CD4-positive, alpha-beta T cell (primary cell): ENCODE data around the gene WAS. TPM values are rescaled to one million over a fixed set of nuclear protein-coding genes. Genes with fewer than 3 reads are reported as not detected.
A peak's percentile ranks its signal among the peaks of the same experiment; 100 is the strongest.

Experiments used
- ATAC-seq: fragments of 200-7000 bp; cut with Tn5 transposase; one replicate; pipeline ENCODE4 v1.10.0; 2022; ENCODE audit warnings: mild to moderate bottlenecking; ENCODE audit not compliant: poor library complexity
- CTCF ChIA-PET: fragments of 350-600 bp; sonication (Branson Sonifier 250); formaldehyde crosslinking; loops from one replicate; lab custom pipeline; 2021; ENCODE audit warnings: antibody characterized with exemption, inconsistent platforms; lab: Charles Lee
- POLR2A ChIA-PET: fragments of 350-600 bp; sonication (Branson Sonifier 250); formaldehyde crosslinking; loops from one replicate; lab custom pipeline; 2021; ENCODE audit warnings: antibody characterized with exemption, inconsistent platforms; lab: Charles Lee
- DNase-seq, 14 experiments: peaks; one replicate each; pipeline ENCODE4 v3.0.0-alpha.2; 2013 to 2020; ENCODE audit warnings: mixed read lengths in 2 of 14
- H3K27ac ChIP-seq, 2 donors: one replicate each; pipeline versions ENCODE4 v1.5.1 to v1.7.0; 2013; ENCODE audit warnings: low read length in 2 of 2, low read depth in 1 of 2, mild to moderate bottlenecking in 1 of 2
- H3K27me3 ChIP-seq, 2 experiments: 1 replicate in 1 of 2; 2 replicates in 1 of 2; pipeline versions ENCODE4 v1.6.1 to v1.7.0; 2013; ENCODE audit warnings: low read length in 2 of 2, control low read depth in 1 of 2, mild to moderate bottlenecking in 1 of 2, moderate library complexity in 1 of 2; ENCODE audit not compliant: insufficient read depth in 2 of 2, control insufficient read depth in 1 of 2
- H3K36me3 ChIP-seq: one replicate; pipeline ENCODE4 v1.6.1; 2013; ENCODE audit warnings: low read length, control low read depth; ENCODE audit not compliant: insufficient read depth
- H3K4me1 ChIP-seq: one replicate; pipeline ENCODE4 v1.6.1; 2013; ENCODE audit warnings: low read length, control low read depth; ENCODE audit not compliant: insufficient read depth
- H3K4me3 ChIP-seq: one replicate; pipeline ENCODE4 v1.5.1; 2013; ENCODE audit warnings: mild to moderate bottlenecking, low read length, moderate library complexity
- H3K9me3 ChIP-seq, 2 experiments: 1 replicate in 1 of 2; 2 replicates in 1 of 2; pipeline versions ENCODE4 v1.6.1 to v1.7.0; 2013; ENCODE audit warnings: low read length in 2 of 2, mild to moderate bottlenecking in 2 of 2, control low read depth in 1 of 2, moderate library complexity in 1 of 2; ENCODE audit not compliant: control insufficient read depth in 1 of 2, insufficient read depth in 1 of 2
- H3K27ac Mint-ChIP-seq: one replicate; pipeline ENCODE4 v1.8.0; 2020; ENCODE audit warnings: mixed read lengths
- H3K27me3 Mint-ChIP-seq: one replicate; pipeline ENCODE4 v1.8.0; 2021; ENCODE audit warnings: mixed read lengths
- H3K36me3 Mint-ChIP-seq: one replicate; pipeline ENCODE4 v1.8.0; 2021; ENCODE audit warnings: low read depth, mixed read lengths
- H3K4me1 Mint-ChIP-seq: one replicate; pipeline ENCODE4 v1.8.0; 2021; ENCODE audit warnings: low read depth, mixed read lengths
- H3K4me3 Mint-ChIP-seq: one replicate; pipeline ENCODE4 v1.8.0; 2020; ENCODE audit warnings: mild to moderate bottlenecking, mixed read lengths
- H3K9me3 Mint-ChIP-seq: one replicate; pipeline ENCODE4 v1.8.0; 2020; ENCODE audit warnings: mixed read lengths
- intact Hi-C, 2 experiments: fragments of 100-400 bp; cut with DNase I in 1 of 2; cut with micrococcal nuclease in 1 of 2; formaldehyde crosslinking; loops; one replicate each; pipeline versions ENCODE4 v1.15.1 to v1.9.0; 2023 to 2025; cut with DNase I, micrococcal nuclease
- total RNA-seq, 174 experiments: library from RNA in 2 of 174; stranded (reverse) in 2 of 174; gene quantifications; one replicate each; pipeline ENCODE4 v1.2.3 and lab custom pipeline; 2021 to 2026
- TF ChIP-seq, protein P1 (sequence below): fragments of 200-600 bp; IDR thresholded peaks from one replicate; pipeline ENCODE4 v1.8.0; 2022; ENCODE audit warnings: antibody characterized with exemption, mild to moderate bottlenecking

WAS gene
- total RNA-seq, 2 experiments from 2014 or later: 63.7 to 67.4 TPM

GRCh38 chrX:48696301-48696908 lies 12.8 kb downstream of the WAS start, which contains the start of gene SUV39H1:
SUV39H1 (plus strand) TSS chrX:48696734; CDS start chrX:48696785, 51 bp downstream.
- no peaks in the 10 kb centered on the region for H3K27me3 ChIP-seq
- Mint-ChIP-seq H3K4me3 (peak within 1 kb of the TSS; percentile 98), H3K36me3 (peaks cover 35% of the 10 kb centered on the region), H3K4me1 (peaks cover 24% of the 10 kb centered on the region), H3K27ac (peak within 1 kb of the TSS; percentile 98), H3K27me3 (no peaks in the 10 kb centered on the region), H3K9me3 (no peaks in the 10 kb centered on the region)
- H3K4me1 ChIP-seq: peaks cover 16% of the 10 kb centered on the region
- DNase-seq (peak; percentile 66 to 95 (median 80)), ATAC-seq (peak; percentile 93)
- ChIA-PET CTCF (interaction anchor here (1.6 kb wide), 1 partner anchor 241 kb away, joined by 3 read pairs; no protein-coding TSS in a partner anchor), POLR2A (interaction anchor here (0.8 to 3.6 kb wide), 13 partner anchors 13 to 1164 kb away, joined by 3 to 46 read pairs (median 4); partner anchors contain the start of genes HDAC6, PQBP1, RBM3 and TIMM17B)
- intact Hi-C loops: loop anchor here (1.0 to 5.0 kb wide), 4 partner anchors 14 to 106 kb away; partner anchors contain the start of genes HDAC6 (in 1 of the 2) and WAS (in 1 of the 2)
- peak within 1 kb of the TSS; percentile 72 to 75 for H3K27ac ChIP-seq
- no peaks in the 10 kb centered on the region for H3K9me3 ChIP-seq
- peak within 1 kb of the TSS; percentile 65 for H3K4me3 ChIP-seq
- H3K36me3 ChIP-seq: peaks cover 26% of the 10 kb centered on the region
- TF ChIP-seq, protein P1, sequence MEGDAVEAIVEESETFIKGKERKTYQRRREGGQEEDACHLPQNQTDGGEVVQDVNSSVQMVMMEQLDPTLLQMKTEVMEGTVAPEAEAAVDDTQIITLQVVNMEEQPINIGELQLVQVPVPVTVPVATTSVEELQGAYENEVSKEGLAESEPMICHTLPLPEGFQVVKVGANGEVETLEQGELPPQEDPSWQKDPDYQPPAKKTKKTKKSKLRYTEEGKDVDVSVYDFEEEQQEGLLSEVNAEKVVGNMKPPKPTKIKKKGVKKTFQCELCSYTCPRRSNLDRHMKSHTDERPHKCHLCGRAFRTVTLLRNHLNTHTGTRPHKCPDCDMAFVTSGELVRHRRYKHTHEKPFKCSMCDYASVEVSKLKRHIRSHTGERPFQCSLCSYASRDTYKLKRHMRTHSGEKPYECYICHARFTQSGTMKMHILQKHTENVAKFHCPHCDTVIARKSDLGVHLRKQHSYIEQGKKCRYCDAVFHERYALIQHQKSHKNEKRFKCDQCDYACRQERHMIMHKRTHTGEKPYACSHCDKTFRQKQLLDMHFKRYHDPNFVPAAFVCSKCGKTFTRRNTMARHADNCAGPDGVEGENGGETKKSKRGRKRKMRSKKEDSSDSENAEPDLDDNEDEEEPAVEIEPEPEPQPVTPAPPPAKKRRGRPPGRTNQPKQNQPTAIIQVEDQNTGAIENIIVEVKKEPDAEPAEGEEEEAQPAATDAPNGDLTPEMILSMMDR: no peak

GRCh38 chrX:48696909-48697727 lies 13.5 kb downstream of the WAS start:
- intact Hi-C loops: loop anchor here (1.0 to 5.0 kb wide), 4 partner anchors 14 to 105 kb away; partner anchors contain the start of genes HDAC6 (in 1 of the 2) and WAS (in 1 of the 2)
- DNase-seq: peak in 1 of 14 experiments; percentile 50
- peaks cover 24% of the 10 kb centered on the region for H3K4me1 Mint-ChIP-seq
- Histone ChIP-seq H3K4me1 (peaks cover 18% of the 10 kb centered on the region), H3K27ac (peak overlapping the region in 1 of 2 donors; percentile 35), H3K36me3 (peaks cover 34% of the 10 kb centered on the region), H3K9me3 (no peaks in the 10 kb centered on the region), H3K27me3 (no peaks in the 10 kb centered on the region), H3K4me3 (peak overlapping the region; percentile 54)
- peaks cover 40% of the 10 kb centered on the region for H3K36me3 Mint-ChIP-seq
- H3K27ac Mint-ChIP-seq: peak overlapping the region; percentile 98
- peak overlapping the region; percentile 75 for H3K4me3 Mint-ChIP-seq
- POLR2A ChIA-PET: interaction anchor here (0.6 to 3.6 kb wide), 13 partner anchors 14 to 1163 kb away, joined by 3 to 46 read pairs (median 4); partner anchors contain the start of genes HDAC6, PQBP1, RBM3 and TIMM17B
- no peaks in the 10 kb centered on the region for H3K9me3 Mint-ChIP-seq
- TF ChIP-seq, protein P1: no peak
- ATAC-seq: peak; percentile 6
- no peaks in the 10 kb centered on the region for H3K27me3 Mint-ChIP-seq
- CTCF ChIA-PET: no interaction called here

DNA sequence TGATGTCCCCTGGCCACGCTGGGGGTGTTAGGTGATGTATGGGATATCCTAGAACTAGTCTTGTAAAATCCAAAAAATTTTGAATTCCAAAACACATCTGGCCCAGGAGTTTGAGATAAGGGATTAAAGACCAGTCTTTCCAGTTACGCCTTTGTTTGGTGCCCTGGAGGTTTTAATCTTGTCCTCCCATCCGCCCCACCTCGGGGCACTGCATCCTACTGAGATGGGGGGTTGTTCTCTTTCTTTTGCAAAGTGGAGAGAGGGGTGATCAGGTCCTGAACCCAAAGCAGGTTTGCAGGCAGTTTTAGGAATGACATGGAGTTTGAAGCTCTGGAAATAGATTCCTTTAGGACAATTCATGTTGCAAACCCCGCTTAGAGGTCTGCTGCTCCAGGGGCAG lies 14.7 kb downstream of the WAS start:
- Histone ChIP-seq H3K9me3 (no peaks in the 10 kb centered on the region), H3K36me3 (peaks cover 42% of the 10 kb centered on the region), H3K27me3 (no peaks in the 10 kb centered on the region), H3K4me1 (peaks cover 18% of the 10 kb centered on the region), H3K4me3 (no peak overlapping the region), H3K27ac (no peak overlapping the region)
- Mint-ChIP-seq H3K9me3 (no peaks in the 10 kb centered on the region), H3K36me3 (peaks cover 50% of the 10 kb centered on the region), H3K4me1 (peaks cover 24% of the 10 kb centered on the region), H3K27ac (no peak overlapping the region), H3K4me3 (peak overlapping the region; percentile 51), H3K27me3 (no peaks in the 10 kb centered on the region)
- ChIA-PET POLR2A (interaction anchor here (3.3 to 3.6 kb wide), 3 partner anchors 15 to 39 kb away, joined by 20 to 46 read pairs (median 22); partner anchors contain the start of gene WAS), CTCF (no interaction called here)
- intact Hi-C loops: loop anchor here in 1 of 2 experiments (5.0 kb wide), 1 partner anchor 104 kb away; the partner anchor contains the start of gene HDAC6
- no peak for ATAC-seq
- no peak for DNase-seq
- TF ChIP-seq, protein P1: no peak
